Measurements from ENCODE around the gene DYNC1I1.

Gene DYNC1I1

GRCh38 chr7:95980706-95981105 lies 208.4 kb downstream of the DYNC1I1 start:
- TF ChIP-seq CTCF (IDR thresholded peaks at IDR 0.05; ENCODE audit: low read length, missing control alignments) = no peak
- DNase-seq (ENCODE audit: low read depth) = no peak
- no peak overlapping the region for H3K4me3 ChIP-seq (replicated peaks; ENCODE audit: low read depth, low read length)

GRCh38 chr7:95986178-95986764 lies 213.9 kb downstream of the DYNC1I1 start:
- no peak for TF ChIP-seq CTCF (IDR thresholded peaks at IDR 0.05; ENCODE audit: low read length, missing control alignments)

GRCh38 chr7:95989301-95989700 lies 216.9 kb downstream of the DYNC1I1 start:
- H3K4me3 ChIP-seq (replicated peaks; ENCODE audit: low read depth, low read length) = no peak overlapping the region
- TF ChIP-seq CTCF (IDR thresholded peaks at IDR 0.05; ENCODE audit: low read length, missing control alignments) = no peak
- DNase-seq (ENCODE audit: low read depth) = no peak

More at GRCh38 chr7:95986178-95986764, 213.9 kb downstream of the DYNC1I1 start:
- no peak for DNase-seq (ENCODE audit: low read depth)
- H3K4me3 ChIP-seq (replicated peaks; ENCODE audit: low read depth, low read length) = no peak overlapping the region

- DNase-seq (ENCODE audit: low read depth) = no peak
- TF ChIP-seq CTCF (IDR thresholded peaks at IDR 0.05; ENCODE audit: low read length, missing control alignments) = no peak
- no peak overlapping the region for H3K4me3 ChIP-seq (replicated peaks; ENCODE audit: low read depth, low read length)
Observed at GRCh38 chr7:95993380-95993779, 221.0 kb downstream of the DYNC1I1 start.

GRCh38 chr7:95996174-95996573 lies 223.8 kb downstream of the DYNC1I1 start:
- TF ChIP-seq CTCF (IDR thresholded peaks at IDR 0.05; ENCODE audit: low read length, missing control alignments) = no peak
- no peak for DNase-seq (ENCODE audit: low read depth)
- no peak overlapping the region for H3K4me3 ChIP-seq (replicated peaks; ENCODE audit: low read depth, low read length)

- no peak overlapping the region for H3K4me3 ChIP-seq (replicated peaks; ENCODE audit: low read depth, low read length)
- no peak for TF ChIP-seq CTCF (IDR thresholded peaks at IDR 0.05; ENCODE audit: low read length, missing control alignments)
Observed at GRCh38 chr7:95996886-95997285, 224.5 kb downstream of the DYNC1I1 start.

GRCh38 chr7:95997632-95998031 lies 225.3 kb downstream of the DYNC1I1 start:
- no peak overlapping the region for H3K4me3 ChIP-seq (replicated peaks; ENCODE audit: low read depth, low read length)
- TF ChIP-seq CTCF (IDR thresholded peaks at IDR 0.05; ENCODE audit: low read length, missing control alignments) = no peak
- no peak for DNase-seq (ENCODE audit: low read depth)

More at GRCh38 chr7:95996886-95997285, 224.5 kb downstream of the DYNC1I1 start:
- no peak for DNase-seq (ENCODE audit: low read depth)
